GM12878 (cell line): Measurements from ENCODE around the gene SCRG1. TPM values are rescaled to one million over a fixed set of nuclear protein-coding genes. Genes with fewer than 3 reads are reported as not detected.

Experiments
- ATAC-seq: fragments of 200-7000 bp; cut with Tn5 transposase; 3 replicates; pipeline ENCODE4 v1.9.1; 2020; ENCODE audit warnings: mild to moderate bottlenecking, moderate library complexity
- BruUV-seq: library from RNA; stranded (reverse); fragments of 400-500 nt; replicated peaks from 2 replicates; lab custom pipeline; 2021; lab: Mats Ljungman, UMichigan
- CTCF ChIA-PET: fragments of 300-600 bp; sonication (Branson Sonifier 250); formaldehyde crosslinking; extraction: SDS; loops from one replicate; lab custom pipeline; 2021; ENCODE audit warnings: inconsistent platforms; lab: Yijun Ruan, JAX
- POLR2A ChIA-PET: fragments of 350-600 bp; formaldehyde crosslinking; extraction: SDS; loops from one replicate; lab custom pipeline; 2021; ENCODE audit warnings: inconsistent platforms; lab: Charles Lee
- RAD21 ChIA-PET: fragments of 300-600 bp; sonication (Branson Sonifier 250); formaldehyde crosslinking; loops from one replicate; lab custom pipeline; 2023; ENCODE audit warnings: antibody characterized with exemption; ENCODE audit not compliant: unreplicated experiment; lab: Charles Lee
- SMC1A ChIA-PET: fragments of 300-600 bp; sonication (Branson Sonifier 250); formaldehyde crosslinking; loops from one replicate; lab custom pipeline; 2023; ENCODE audit not compliant: unreplicated experiment, uncharacterized antibody; lab: Charles Lee
- DNase-seq: peaks from one replicate; pipeline ENCODE4 v3.0.0-alpha.2; 2011; ENCODE audit warnings: low read depth, low spot score
- FAIRE-seq: peaks from 3 replicates; lab custom pipeline; 2011; peaks lifted over from hg19 to GRCh38; lab: Jason Lieb, UNC
- H2AFZ ChIP-seq: 2 replicates; pipeline ENCODE4 v1.6.0; 2011; ENCODE audit warnings: low read depth, low read length, control low read depth; ENCODE audit not compliant: control insufficient read depth
- H3K27ac ChIP-seq: 2 replicates; pipeline ENCODE4 v1.5.1; 2011; ENCODE audit warnings: control low read depth; ENCODE audit not compliant: control insufficient read depth, insufficient read depth
- H3K27me3 ChIP-seq, 2 experiments: replicated peaks in 1 of 2; 2 replicates each; pipeline versions ENCODE4 v1.6.0 to v1.6.1; 2011; ENCODE audit warnings: low read length in 1 of 2; ENCODE audit not compliant: control insufficient read depth in 2 of 2, insufficient read depth in 2 of 2
- H3K36me3 ChIP-seq, 2 experiments: 2 replicates each; pipeline ENCODE4 v1.5.1; 2011; ENCODE audit warnings: low read length in 1 of 2; ENCODE audit not compliant: control insufficient read depth in 2 of 2, insufficient read depth in 2 of 2
- H3K4me1 ChIP-seq: 2 replicates; pipeline ENCODE4 v1.6.1; 2011; ENCODE audit warnings: mild to moderate bottlenecking, low read length, moderate library complexity, mixed read lengths; ENCODE audit not compliant: control insufficient read depth, insufficient read depth
- H3K4me2 ChIP-seq: 2 replicates; pipeline ENCODE4 v1.6.0; 2011; ENCODE audit warnings: control low read depth; ENCODE audit not compliant: control insufficient read depth, insufficient read depth
- H3K4me3 ChIP-seq: fragments of 200-600 bp; sonication (generic); 2 replicates; pipeline ENCODE4 v1.5.1; 2016
- H3K79me2 ChIP-seq: 2 replicates; pipeline ENCODE4 v1.6.0; 2011; ENCODE audit warnings: low read length; ENCODE audit not compliant: control insufficient read depth, insufficient read depth
- H3K9ac ChIP-seq: 2 replicates; pipeline ENCODE4 v1.8.0; 2011; ENCODE audit warnings: low read length, control low read depth, mixed read lengths; ENCODE audit not compliant: control insufficient read depth, insufficient read depth
- H3K9me3 ChIP-seq: replicated peaks from 3 replicates; pipeline ENCODE4 v1.5.1; 2011; ENCODE audit warnings: mild to moderate bottlenecking, low read length; ENCODE audit not compliant: control insufficient read depth, insufficient read depth
- H4K20me1 ChIP-seq: 2 replicates; pipeline ENCODE4 v1.6.0; 2011; ENCODE audit not compliant: control insufficient read depth, insufficient read depth
- ATF3 ChIP-seq: IDR thresholded peaks from 2 replicates; pipeline ENCODE4 v1.6.1; 2011; ENCODE audit warnings: low read depth, mild to moderate bottlenecking, low read length, moderate library complexity, borderline replicate concordance; ENCODE audit errors: extremely low read depth
- BMI1 ChIP-seq: fragments of 450-650 bp; IDR thresholded peaks from 2 replicates; pipeline ENCODE4 v1.6.1; 2016; ENCODE audit warnings: mild to moderate bottlenecking, moderate library complexity, borderline replicate concordance
- CEBPZ ChIP-seq: fragments of 150-350 bp; IDR thresholded peaks from 2 replicates; pipeline ENCODE4 v1.6.1; 2016; ENCODE audit warnings: low read depth, low read length
- ETV6 ChIP-seq, 2 experiments: fragments of 450-650 bp in 1 of 2; IDR thresholded peaks in 1 of 2; conservative IDR thresholded peaks in 1 of 2; 2 replicates each; pipeline ENCODE4 v1.6.1; 2014; ENCODE audit warnings: antibody characterized with exemption in 1 of 2, borderline replicate concordance in 1 of 2, low read depth in 1 of 2, mild to moderate bottlenecking in 1 of 2, moderate library complexity in 1 of 2
- IRF4 ChIP-seq: IDR thresholded peaks from 2 replicates; pipeline ENCODE4 v1.6.1; 2011; ENCODE audit warnings: low read depth, low read length
- JUND ChIP-seq: IDR thresholded peaks from 2 replicates; pipeline ENCODE4 v1.6.1; 2012; ENCODE audit warnings: low read depth, mild to moderate bottlenecking, low read length, improper control_type of control experiment, moderate library complexity
- POLR2AphosphoS2 ChIP-seq: IDR thresholded peaks from 2 replicates; pipeline ENCODE4 v1.6.1; 2011; ENCODE audit warnings: low read depth, mild to moderate bottlenecking, low read length, improper control_type of control experiment, moderate library complexity
- RB1 ChIP-seq: fragments of 450-650 bp; formaldehyde crosslinking; IDR thresholded peaks from 2 replicates; pipeline ENCODE4 v1.6.1; 2017; ENCODE audit warnings: mild to moderate bottlenecking, borderline replicate concordance
- RUNX3 ChIP-seq: IDR thresholded peaks from 2 replicates; pipeline ENCODE4 v1.6.1; 2012; ENCODE audit warnings: low read length, inconsistent platforms
- SMAD1 ChIP-seq: fragments of 450-650 bp; IDR thresholded peaks from 2 replicates; pipeline ENCODE4 v1.6.1; 2018; ENCODE audit warnings: mild to moderate bottlenecking, low read depth; ENCODE audit not compliant: partially characterized antibody
- SREBF1 ChIP-seq: IDR thresholded peaks from 2 replicates; pipeline ENCODE4 v1.6.1; 2012; ENCODE audit warnings: mild to moderate bottlenecking, low read length
- STAT3 ChIP-seq: IDR thresholded peaks from 2 replicates; pipeline ENCODE4 v1.6.1; 2011; ENCODE audit warnings: low read depth, low read length, improper control_type of control experiment
- SUZ12 ChIP-seq: fragments of 200-600 bp; sonication (generic); IDR thresholded peaks from one replicate; pipeline ENCODE4 v1.6.1; 2018; ENCODE audit warnings: antibody characterized with exemption, mild to moderate bottlenecking; ENCODE audit not compliant: unreplicated experiment
- YY1 ChIP-seq: IDR thresholded peaks from 2 replicates; pipeline ENCODE4 v1.6.1; 2011; ENCODE audit warnings: low read depth, mild to moderate bottlenecking, low read length
- WGBS: methylation state at CpG from one replicate; pipeline ENCODE4 v1.1.6; 2016; ENCODE audit warnings: low lambda C conversion rate; ENCODE audit not compliant: insufficient replicate concordance, insufficient coverage; ENCODE audit errors: missing lambda C conversion rate; 5-methylcytosine and 5-hydroxymethylcytosine counted together
- in situ Hi-C: fragments of 300-500 bp; cut with MboI; formaldehyde crosslinking; loops from 9 replicates; pipeline ENCODE4 v1.14.3; 2018; ENCODE audit warnings: mixed read lengths
- intact Hi-C: fragments of 100-400 bp; cut with micrococcal nuclease; formaldehyde crosslinking; loops from one replicate; pipeline ENCODE4 v1.14.2; 2022; ENCODE audit not compliant: unreplicated experiment
- polyA plus RNA-seq, 11 experiments: library from polyadenylated mRNA; depleted of rRNA in 4 of 11; unstranded in 6 of 11; stranded (reverse) in 5 of 11; fragments of >200 nt; fragmentation: Nextera tagmentation in 4 of 11; fragmentation: Illumina TruSeq in 1 of 11; extraction: Ambion mirVana in 4 of 11; extraction: Trizol in 1 of 11; gene quantifications; 1 replicate in 1 of 11; 2 replicates in 10 of 11; pipeline versions ENCODE4 v1.2.1 to v1.2.3, GENCODE V29; 2011 to 2016; ENCODE audit warnings: inconsistent platforms in 2 of 11, missing spikeins in 2 of 11, low read depth in 1 of 11
- total RNA-seq, 4 experiments: library from RNA; depleted of rRNA in 3 of 4; stranded (reverse); fragments of >200 nt in 3 of 4; fragmentation: Illumina TruSeq in 1 of 4; extraction: Trizol in 1 of 4; gene quantifications; 2 replicates each; pipeline versions ENCODE4 v1.2.1 to v1.2.3, GENCODE V29; 2013 to 2021
- TF ChIP-seq, protein P1 (sequence below), 3 experiments: IDR thresholded peaks in 2 of 3; conservative IDR thresholded peaks in 1 of 3; 2 replicates each; pipeline ENCODE4 v1.5.1; 2011; ENCODE audit warnings: low read depth in 3 of 3, low read length in 3 of 3, mild to moderate bottlenecking in 3 of 3, control low read depth in 2 of 3, moderate library complexity in 2 of 3, inconsistent platforms in 1 of 3, mixed read lengths in 1 of 3; ENCODE audit not compliant: control insufficient read depth in 2 of 3, insufficient read depth in 1 of 3; ENCODE audit errors: extremely low read depth in 1 of 3

Gene SCRG1
- total and polyA plus RNA-seq, 10 of the 15 experiments (the other 5 are each of a cell fraction or from before 2014, with no cell fraction given) = 0.02 to 0.58 (median 0.54) TPM; not detected in 7

- Histone ChIP-seq H3K36me3 (no peaks in the 10 kb centered on the region), H3K4me3 (no peak overlapping the region), H3K9me3 (no peaks in the 10 kb centered on the region), H3K4me2 (no peak overlapping the region), H3K79me2 (peaks cover 14% of the 10 kb centered on the region), H3K27ac (no peak overlapping the region), H4K20me1 (no peaks in the 10 kb centered on the region), H3K4me1 (peaks cover 3% of the 10 kb centered on the region), H3K9ac (no peak overlapping the region), H3K27me3 (no peaks in the 10 kb centered on the region), H2AFZ (no peak overlapping the region)
- no TSS peak for BruUV-seq
- CTCF ChIA-PET = interaction anchor here (1.9 kb wide), 1 partner anchor 61 kb away, joined by 4 read pairs; no protein-coding TSS in a partner anchor
- no peak for ATAC-seq
- 96% methylated on average over 3 of the region's 3 CpGs for WGBS
- RAD21 ChIA-PET = no interaction called here
- no peak for DNase-seq
- intact Hi-C loops (no loop called here), in situ Hi-C loops (no loop called here)
- no peak for FAIRE-seq
- TF ChIP-seq SREBF1 (no peak), SUZ12 (no peak), JUND (no peak), STAT3 (no peak), BMI1 (no peak), IRF4 (no peak), CEBPZ (no peak), RB1 (no peak), ETV6 (conservative IDR thresholded peaks at IDR 0.05 in 1 of 2, IDR thresholded peaks at IDR 0.05 in 1 of 2; ENCODE audit: borderline replicate concordance in 1 of 2, low read depth in 1 of 2) (no peak), RUNX3 (no peak), ATF3 (no peak), YY1 (no peak), SMAD1 (no peak), POLR2AphosphoS2 (no peak)
- TF ChIP-seq, protein P1, sequence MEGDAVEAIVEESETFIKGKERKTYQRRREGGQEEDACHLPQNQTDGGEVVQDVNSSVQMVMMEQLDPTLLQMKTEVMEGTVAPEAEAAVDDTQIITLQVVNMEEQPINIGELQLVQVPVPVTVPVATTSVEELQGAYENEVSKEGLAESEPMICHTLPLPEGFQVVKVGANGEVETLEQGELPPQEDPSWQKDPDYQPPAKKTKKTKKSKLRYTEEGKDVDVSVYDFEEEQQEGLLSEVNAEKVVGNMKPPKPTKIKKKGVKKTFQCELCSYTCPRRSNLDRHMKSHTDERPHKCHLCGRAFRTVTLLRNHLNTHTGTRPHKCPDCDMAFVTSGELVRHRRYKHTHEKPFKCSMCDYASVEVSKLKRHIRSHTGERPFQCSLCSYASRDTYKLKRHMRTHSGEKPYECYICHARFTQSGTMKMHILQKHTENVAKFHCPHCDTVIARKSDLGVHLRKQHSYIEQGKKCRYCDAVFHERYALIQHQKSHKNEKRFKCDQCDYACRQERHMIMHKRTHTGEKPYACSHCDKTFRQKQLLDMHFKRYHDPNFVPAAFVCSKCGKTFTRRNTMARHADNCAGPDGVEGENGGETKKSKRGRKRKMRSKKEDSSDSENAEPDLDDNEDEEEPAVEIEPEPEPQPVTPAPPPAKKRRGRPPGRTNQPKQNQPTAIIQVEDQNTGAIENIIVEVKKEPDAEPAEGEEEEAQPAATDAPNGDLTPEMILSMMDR (IDR thresholded peaks at IDR 0.05 in 2 of 3, conservative IDR thresholded peaks at IDR 0.05 in 1 of 3; ENCODE audit: control insufficient read depth in 2 of 3, extremely low read depth in 1 of 3, insufficient read depth in 1 of 3, low read depth in 3 of 3, low read length in 3 of 3) = no peak
- POLR2A ChIA-PET = no interaction called here
- SMC1A ChIA-PET = interaction anchor here (0.6 to 1.5 kb wide), 2 partner anchors 9 to 159 kb away, joined by 3 to 4 read pairs; no protein-coding TSS in a partner anchor
Measured at GRCh38 chr4:173362666-173363065, 36.2 kb downstream of the SCRG1 start.
